T-helper 1 cell (primary cell): Measurements from ENCODE around the gene MBP.

ENCODE experiments used
- DNase-seq, 5 donors: peaks; one replicate each; pipeline ENCODE4 v3.0.0-alpha.2; 2012 to 2020

MBP gene

DNA sequence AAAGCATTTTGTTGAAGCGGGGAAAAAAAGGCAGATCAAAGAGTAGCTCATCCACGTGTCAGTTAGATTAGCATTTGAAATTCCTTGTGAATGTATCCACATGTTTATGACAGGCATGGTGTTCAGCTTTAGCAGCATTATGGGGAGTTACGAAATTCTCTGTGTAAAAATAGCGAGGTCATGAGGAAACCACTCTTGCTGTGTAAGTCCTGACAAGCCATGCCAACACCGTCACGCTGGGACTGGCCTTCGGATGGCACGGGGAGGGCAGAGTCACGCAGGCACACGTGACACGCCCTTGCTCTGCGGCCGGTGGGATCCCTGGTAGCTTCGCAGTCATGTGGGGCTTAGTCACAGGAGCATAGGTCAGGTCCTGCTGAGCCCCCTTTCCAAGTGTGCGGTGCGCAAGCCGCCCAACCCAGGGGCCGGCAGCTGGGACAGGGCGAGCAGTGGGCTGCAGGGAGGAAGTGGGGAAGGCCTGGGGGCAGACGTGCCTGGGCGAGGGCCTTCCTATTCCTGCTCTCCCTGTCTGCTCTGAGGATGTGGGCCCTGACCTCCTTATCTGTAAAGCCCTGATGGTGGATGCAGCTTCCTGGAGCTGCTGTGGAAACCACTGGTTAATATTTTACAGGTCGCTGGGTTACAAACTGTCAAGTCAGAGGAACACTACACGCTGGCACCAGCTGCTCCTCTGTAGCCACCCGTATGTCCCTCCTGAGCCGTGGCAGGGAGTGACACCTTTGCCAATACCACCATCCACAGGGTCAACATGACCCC, 18.0 kb downstream of the MBP start:
- no peak for DNase-seq

DNA sequence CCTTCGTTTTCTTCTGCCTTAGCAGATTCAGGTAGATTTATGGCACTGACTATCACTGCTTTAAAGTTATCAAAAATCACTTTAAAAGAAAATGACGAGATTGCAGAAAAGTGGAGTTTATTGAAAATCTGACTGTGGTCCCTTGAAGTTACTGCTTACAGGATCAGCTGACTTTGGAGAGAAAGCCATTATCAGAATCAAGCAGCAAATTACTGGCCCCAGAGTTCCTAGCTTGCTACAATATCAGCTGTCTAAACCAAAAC, 18.5 kb downstream of the MBP start:
- DNase-seq = no peak

DNA sequence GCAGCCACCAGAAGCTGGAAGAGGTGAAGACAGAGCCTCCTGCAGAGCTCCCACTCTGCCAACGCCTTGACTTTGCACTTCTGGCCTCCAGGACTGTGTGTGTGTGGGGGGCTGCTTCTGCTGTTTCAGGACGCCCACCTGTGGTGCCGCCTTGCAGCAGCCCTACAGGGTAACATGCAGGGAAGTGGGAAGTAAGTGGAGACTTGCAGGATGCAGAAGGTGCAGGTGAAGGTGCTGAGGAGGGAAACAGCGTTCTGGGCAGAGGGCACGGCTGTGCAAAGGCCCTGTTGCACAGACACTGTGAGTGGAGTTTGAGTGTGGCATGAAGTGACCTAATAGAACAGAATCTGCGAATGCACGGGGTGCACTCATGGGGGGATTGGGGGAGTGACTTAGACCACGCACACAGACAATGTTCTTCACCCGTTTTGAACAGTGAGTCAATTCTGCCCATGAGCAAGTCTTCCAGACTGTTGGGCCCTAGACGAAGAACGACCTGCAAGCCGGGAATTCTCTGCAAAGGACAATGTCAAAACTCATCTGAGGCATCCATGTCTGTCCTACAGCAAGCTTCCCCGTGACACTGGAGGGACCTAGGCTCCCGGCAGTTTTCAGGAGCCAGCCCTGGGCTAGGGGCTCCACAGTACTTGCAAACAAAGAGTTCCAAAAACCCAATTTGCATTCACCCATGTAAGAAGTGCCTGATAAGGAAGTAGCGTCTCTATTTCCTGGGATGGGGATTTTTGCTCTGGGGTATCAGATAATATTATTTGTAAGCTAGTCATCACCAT, 19.0 kb downstream of the MBP start:
- no peak for DNase-seq

DNA sequence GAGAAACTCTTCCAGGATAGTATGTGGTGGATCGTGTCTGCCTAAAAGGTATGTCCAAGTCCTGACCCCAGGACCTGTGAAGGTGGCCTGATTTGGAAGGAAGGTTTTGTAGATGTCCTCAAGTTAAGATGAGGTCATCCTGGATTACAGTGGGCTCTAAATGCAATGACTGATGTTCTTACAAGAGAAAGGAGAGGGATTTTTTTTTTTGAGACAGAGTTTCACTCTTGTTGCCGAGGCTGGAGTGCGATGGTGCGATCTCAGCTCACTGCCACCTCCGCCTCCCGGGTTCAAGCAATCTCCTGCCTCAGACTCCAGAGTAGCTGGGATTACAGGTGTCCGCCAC, 19.9 kb downstream of the MBP start:
- no peak for DNase-seq

DNA sequence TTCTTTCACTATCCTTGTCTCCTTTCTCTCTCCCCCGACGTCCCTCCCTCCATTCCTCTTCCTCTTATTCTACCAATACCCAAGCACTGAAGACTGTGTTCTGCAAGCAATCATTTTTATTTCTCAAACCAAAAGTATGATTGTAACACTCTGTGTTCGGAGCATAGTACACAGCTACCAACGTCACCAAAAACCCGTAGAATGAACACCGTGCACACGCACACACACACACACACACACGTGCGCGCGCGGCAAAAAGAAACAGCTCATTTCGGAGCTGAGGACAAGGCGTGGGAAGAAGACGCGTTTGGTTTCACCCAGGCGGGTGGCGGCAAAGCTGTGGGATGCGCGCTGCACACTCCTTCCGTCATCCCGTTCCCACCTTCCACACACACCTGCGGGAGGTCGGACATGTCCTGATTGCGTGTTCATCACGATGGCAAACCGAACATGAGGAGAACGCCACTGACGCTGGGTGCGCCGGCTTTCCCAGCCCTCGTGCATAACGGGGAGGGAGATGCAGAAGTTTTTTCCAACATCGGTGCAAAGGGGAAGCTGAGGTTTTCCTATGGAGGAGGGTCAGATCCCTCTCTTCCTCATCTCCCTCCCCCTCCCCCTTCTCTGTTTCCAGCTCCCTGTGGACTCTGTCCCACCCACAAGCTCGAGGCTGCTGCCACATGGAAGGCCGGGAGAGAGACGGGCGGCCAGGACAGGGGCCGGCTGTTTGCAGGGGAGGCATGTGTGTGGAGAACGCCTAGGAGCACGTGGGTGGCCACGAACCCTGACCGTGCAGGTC, 20.4 kb downstream of the MBP start:
- DNase-seq = no peak

DNA sequence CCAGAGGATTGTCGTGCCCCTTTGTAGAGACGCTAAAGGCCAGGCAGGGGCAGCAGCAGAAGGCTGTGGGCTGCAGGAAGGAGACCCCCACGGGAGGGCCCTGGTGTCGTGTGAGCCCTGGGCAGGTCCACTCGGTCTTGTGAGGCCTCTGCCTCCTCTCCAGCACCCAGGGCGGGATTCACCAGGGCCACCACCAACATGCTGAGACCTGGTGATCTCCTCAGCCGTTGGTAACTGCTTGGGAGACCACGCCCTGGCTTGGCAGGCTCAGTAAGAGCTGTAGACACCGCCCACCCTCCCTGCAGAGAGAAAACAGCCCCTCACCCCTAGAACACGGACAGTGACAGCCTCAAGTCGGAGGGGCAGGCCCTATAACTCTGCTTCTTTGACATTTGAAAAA, 21.1 kb downstream of the MBP start:
- no peak for DNase-seq

DNA sequence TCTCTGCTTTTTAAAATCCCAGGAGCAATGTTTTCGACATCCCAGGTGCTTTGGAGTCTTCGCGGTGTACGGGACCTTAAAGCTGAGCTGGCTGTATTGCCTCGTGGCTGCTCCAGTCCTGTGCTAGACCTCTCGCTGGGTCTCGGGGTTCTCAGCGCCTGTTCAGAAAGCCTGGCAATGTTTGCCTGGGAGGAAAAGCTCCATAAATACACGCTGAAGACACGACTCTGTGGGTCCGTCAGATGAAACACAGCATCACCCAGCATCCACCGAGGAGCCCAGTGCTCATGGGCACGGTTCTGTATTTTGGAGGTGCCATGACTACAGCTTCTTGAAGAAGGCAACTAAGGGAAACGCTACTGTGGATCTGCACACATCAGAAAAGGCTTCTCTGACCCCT, 21.6 kb downstream of the MBP start:
- no peak for DNase-seq

DNA sequence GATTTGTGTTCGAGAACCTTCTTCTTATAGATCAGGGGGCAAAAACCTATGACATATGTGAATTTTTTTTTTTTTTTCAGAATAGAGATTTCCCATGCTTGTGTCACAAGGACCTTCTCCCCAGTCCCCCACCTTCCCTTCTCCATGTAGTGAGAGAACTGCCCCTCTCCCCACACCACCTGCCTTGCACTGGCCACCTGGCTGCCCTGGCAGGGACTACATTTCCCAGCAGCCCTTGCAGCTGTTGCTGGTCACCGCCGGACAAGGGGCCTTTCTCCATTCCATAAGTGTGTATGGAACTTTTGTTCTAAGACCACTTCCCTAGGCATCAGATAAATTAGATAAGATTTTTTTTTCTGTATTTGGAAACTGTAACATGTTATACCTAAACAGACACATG, 22.2 kb downstream of the MBP start:
- DNase-seq = no peak

DNA sequence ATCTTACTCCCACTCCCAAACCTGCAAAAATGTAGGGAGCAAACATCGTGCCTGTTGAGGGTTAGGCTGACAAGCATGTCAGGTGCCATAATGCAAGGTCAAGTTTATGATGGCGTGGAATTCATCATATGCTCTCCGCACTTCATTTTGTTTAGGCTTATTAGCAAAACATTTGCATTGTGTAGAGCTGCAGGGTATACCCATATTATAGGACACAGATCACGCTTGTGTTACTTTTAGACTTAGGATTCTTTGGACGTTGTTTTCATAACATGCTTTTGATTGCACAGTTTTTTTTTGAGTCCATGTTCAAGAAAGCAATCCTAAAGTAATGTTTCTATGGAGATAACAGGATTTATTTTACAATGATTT, 22.9 kb downstream of the MBP start:
- DNase-seq = no peak

DNA sequence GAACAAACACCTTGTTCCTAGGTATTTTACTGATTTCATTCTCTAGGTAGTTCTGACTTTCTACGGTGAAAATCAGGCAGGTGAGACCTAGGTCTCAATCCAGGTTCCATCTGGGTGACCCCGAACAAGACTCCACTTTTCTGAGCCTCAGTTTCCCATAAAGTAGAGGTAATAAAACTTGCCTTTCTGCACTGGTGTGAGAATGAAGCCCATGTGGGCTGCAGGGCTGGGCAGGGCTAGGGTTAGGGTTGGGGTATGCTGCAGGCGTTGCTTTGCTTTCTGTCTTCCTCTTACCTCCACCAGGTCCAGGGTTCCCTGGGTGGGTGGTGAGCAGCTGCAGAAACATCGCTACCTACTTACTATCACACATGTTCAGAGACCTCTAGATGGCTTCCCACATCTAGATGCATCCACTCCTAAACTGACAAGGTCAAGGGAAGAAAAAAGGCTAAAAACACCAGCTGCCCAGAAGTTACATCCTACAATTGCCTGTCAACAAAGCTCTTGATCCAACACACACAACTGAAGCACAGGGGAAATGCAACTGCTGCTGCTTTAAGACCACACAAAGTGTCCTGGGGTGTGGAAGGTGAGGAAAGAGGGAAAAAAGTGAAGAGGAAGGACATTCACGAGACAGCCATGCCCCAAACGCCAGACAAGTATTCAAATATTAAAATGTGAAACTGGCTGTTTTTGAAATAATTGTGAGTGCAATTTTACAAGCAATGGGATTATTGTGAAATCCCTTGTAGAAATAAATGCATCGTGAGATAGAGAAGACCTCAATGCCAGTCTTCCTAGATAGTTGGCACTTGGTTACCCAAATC, 23.5 kb downstream of the MBP start:
- DNase-seq = no peak

DNA sequence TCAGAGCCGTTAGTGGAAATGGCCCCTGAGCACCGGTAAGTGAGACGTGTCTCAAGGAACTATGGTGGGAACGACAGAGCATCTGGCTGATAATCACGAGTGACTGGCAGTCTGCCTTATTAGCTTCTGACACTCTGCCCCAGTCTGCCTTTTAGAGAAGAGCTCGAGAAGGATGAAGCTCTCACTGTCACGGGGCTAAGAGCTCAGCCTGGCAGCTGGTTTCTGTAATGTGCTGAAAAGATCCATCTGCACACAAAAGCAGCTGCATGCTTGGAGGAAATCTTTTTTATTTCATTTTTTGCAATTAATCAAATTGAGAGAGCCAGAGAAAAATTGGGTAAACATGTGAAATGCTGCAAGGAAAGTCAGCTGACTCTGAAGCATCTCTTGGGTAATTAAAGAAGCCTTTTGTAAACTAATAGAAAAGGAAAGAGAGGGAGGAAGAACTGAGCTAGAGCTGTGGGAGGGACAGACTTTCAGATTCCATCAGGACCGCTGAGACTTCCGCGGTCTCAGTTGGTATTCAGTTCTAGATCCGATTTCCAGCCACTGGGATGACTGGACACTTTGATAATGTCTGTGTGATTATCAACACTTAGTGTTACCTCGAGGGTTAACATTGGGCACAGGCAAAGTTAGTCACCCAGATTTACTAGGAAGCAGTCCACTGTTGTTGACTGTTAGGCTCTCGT, 24.4 kb downstream of the MBP start:
- DNase-seq = no peak

DNA sequence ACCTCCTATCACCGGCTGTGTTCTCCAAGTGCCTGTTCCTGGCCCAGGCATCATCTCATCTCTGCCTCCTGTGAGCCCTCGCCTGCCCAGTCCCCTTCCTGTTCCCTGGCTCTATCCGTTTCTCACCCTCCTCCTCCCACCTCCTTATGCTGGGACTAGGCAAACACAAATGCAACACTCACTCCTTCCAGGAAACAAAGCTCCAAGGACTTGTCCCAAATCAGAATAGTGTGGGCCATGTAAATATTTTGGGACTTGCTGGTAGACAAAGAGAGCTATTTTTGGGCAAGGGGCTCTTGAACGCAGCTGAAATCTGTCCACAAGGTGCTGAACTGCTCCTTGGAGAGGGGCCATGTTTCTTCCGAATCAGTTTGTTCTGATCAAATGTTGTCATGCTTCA, 25.3 kb downstream of the MBP start:
- no peak for DNase-seq

DNA sequence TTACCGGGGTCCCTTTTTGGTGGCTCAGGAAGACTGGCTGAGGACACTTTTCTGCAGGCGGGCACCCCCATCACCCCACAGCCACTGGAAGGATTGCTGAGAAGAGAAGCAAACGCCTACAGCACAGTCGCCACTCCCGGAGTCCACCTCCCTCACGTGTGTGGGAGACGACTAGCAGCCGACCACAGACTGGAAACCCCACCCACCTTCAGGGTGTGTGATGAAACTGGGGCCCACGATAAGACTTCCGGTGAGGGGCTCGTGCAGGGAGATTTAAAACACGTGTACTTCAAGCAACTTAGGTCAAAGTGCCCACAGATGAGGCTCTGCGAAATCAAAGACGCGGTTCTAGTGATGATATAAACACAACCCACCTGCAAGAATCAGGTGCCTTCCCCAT, 26.3 kb downstream of the MBP start:
- peak; percentile 50 to 87 (median 71) for DNase-seq

DNA sequence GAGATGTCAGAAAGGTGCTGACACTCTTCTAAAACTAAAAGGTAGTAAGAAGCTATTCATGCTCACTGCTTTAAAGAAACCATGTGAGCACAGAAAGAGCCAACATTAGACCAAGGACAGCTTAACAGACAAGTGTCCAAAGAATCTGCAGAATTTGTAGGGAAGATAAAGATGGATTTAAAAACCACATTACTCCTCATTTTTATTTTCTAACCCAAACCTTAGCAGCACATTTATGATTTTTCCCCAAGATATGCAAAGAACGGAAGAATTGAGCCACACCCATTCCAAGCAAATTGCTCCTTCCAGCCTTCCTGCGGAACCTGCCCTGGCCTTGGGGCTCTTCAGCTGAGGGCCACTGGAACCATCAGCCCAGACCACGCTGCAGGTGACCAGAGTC, 26.9 kb downstream of the MBP start:
- DNase-seq = no peak

DNA sequence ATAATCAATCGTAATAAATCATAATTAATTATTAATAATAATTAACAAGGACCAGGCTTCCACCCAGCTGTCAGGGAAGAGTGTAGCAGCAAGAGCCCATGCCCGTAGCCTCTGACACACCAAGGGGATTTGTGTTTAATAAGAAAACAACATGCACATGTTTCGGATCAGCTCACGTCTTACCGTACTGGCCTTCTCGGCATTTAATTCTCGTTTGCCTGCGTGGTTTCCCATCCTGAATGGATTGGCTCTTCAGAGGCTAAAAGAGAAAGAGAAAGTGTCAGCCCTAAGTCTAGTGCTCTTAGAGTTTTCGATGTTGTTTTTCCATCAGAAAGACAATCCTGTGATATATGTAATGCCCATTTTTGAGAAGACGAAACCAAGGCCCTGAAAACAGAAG, 27.6 kb downstream of the MBP start:
- DNase-seq = peak in 1 of 5 donors; percentile 54

DNA sequence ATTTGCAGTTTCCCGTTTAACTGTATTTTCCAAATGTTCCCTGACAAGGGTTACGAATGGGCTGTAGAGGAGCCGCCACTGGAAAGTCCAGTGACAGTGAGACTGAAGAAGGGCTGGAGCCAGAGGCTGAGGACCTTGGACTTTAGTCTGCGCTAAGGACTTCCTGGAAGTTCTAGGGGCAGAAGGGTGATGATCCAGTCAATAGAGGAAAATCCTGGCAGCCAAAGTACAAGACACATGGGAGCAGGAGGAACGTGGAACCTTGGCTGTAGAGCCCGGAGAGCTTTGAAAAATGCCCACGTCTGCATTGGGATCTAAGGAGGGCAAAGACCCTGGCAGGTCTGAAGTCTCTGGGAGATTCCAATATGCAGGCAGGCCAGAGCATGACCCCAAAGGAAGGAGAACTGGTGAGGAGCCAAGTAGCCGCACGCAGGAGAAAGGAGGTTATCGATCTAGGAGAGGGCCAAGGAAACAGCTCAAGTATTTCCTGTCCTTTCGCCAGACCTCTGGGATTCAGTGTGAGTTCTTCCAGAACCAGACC, 28.5 kb downstream of the MBP start:
- DNase-seq = no peak

DNA sequence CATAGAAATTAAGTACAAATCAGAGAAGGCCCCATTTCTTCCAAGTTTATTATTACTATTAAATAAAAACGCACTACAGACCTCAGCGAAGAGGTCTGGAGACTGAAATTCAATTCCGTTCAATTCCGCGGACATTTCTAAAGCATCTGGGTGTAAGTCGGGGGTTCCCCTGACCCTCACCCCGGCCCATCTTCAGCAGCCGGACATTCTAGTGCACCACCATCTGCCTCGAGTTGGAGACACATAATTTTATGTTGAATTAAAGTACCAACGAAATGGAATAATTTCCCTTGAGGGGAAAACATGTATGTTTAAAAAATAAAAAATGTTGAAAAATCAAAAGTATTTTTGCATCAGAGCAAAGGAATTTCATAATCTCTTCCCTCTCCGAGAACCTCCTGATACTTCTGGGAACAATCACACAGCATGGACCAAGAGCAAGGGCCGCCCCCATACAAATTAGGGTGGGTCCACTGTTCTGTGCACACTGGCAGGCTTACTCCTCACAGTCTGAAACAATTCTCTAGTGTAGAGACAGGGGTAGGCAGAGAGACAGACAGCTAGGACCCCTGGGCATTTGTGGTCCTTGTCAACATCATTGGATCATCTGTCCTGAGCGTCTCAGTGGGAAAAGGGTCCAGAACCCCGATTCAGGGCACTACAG, 29.3 kb downstream of the MBP start:
- no peak for DNase-seq

DNA sequence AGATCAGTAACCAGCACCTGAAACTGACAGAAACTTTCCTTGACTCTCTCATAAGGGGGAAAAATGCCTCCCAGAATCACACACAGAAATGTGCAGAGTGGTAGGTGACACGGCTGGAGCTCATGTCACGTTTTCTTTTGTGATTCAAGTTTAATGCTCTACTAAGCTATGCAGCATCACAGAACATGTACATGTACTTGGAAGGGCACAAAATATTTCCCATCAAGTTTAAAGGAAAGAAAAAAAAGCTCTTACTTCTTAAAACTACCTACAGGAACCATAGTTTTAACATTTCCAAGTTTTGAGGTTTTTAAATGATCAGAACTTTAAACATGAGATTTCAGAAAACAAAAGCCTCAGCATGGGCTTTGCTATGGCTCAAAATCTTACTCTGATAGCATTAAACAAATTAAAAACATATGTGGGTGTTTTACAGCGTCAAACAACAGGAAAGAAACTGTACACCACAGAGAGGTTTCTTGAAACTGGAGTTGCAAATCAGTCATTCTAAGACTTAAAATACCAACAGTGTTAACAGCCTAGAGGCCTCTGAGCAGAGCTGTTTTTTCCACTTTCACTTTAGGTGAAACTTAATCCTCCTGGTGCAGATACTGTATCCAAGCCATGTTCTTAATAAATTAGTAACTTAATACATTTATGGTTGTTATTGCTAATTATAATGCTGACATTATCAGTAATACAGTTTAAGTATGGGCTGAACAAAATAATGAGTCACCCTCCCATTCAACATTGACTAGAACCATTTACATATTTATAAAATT, 30.1 kb downstream of the MBP start:
- peak in 1 of 5 donors; percentile 88 for DNase-seq

DNA sequence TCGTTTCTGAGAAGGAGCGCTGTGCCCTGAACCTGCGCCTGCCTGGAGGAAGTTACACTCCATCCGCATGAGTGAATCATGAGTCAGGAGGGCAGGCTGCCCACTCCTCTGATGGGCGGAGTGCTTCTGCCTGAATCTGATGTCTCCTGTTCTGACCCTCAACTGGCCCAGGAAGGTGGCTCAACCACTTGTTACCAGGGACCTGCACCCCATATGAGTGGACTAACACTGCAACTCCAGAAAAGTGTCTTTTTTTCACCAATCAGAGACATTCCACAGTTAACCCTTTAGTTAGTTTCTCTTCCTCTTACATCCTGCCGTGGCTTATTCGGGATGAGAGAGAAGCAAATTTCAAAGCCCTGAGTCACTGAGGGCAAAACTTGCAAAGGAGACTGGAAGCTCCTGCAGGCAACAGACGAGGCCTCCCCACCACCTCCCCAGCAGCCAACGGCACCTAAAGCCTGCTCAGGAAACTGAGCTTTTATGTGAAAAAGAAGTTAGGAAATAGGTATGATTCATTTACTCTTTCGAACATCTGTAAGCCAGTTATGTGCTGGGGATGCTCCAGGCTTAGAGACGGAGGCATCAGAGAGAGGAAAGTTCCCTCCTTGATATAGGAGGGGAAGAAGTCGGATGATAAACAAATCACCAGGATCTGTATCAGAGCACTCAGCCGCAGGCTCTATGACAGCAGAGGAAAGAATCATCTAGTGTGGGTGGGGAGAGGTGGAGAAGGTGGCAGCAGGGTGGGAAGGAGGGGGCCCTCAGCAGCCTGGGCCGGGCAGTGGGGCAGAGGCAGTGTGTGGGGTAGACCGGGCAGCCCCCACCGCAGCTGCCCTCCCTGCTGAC, 30.9 kb downstream of the MBP start:
- peak in 1 of 5 donors; percentile 69 for DNase-seq
